ENCODE data around the gene LHX3.

LHX3 gene

DNA sequence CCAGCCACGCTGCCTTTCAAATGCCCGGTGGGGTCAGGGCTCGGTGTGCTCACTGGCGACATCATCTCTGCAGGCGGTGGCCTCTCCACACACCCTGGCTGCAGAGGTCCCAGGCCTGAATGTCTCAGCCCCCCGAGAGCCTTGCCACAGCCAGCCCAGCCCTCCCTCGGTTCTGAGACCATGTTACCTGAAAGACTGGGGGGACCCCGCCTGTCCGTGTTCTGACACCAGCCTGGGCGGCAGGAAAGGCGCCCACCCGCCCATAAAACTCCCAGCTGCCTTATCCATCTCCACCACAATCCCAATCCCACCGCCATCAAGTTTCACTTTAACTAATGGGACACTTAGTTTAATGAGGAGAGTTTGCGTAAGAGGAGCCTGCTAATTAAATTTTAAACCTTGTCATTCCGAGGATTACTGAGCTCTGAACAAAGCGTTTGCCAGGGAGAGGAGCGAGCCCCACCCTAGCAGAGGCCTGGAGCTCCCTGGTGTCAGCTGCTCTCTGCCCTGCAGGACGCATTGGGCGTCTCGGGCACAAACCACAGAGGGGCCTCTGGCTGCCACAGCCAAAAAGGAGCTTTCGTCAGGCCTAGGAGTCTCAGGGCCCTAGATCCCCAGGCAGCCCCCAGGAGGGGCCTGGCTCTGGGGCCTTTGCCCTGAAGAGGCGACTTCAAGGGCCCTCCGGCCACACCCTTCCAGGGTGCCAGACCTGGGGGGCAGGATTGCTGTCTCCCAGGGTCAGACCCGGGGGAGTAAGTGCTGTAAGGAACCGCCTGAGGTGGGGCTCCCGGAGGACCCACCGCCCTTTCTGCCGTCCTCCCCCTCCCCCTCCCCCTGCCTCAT lies 15.3 kb downstream of the LHX3 start:
- H2AFZ ChIP-seq (ENCODE audit: low read depth, low read length), result no peak overlapping the region
- H4K20me1 ChIP-seq (ENCODE audit: insufficient read depth, low read length), result no peaks in the 10 kb centered on the region
- no peaks in the 10 kb centered on the region for H3K79me2 ChIP-seq (ENCODE audit: low read length)
- no peak overlapping the region for H3K27ac ChIP-seq (ENCODE audit: low read length)
- H3K9me3 ChIP-seq (ENCODE audit: insufficient read depth, low read length), result no peaks in the 10 kb centered on the region
- no peaks in the 10 kb centered on the region for H3K27me3 ChIP-seq (ENCODE audit: low read depth, low read length)
- H3K4me1 ChIP-seq (ENCODE audit: low read length), result no peaks in the 10 kb centered on the region
- no peaks in the 10 kb centered on the region for H3K36me3 ChIP-seq (replicated peaks; ENCODE audit: low read depth, low read length)
- no peak overlapping the region for H3K4me3 ChIP-seq (ENCODE audit: low read length)
- no peak overlapping the region for H3K4me2 ChIP-seq (ENCODE audit: low read length)
- no peak for TF ChIP-seq EZH2phosphoT487 (IDR thresholded peaks at IDR 0.05; ENCODE audit: low read depth)
- TF ChIP-seq, protein P1, sequence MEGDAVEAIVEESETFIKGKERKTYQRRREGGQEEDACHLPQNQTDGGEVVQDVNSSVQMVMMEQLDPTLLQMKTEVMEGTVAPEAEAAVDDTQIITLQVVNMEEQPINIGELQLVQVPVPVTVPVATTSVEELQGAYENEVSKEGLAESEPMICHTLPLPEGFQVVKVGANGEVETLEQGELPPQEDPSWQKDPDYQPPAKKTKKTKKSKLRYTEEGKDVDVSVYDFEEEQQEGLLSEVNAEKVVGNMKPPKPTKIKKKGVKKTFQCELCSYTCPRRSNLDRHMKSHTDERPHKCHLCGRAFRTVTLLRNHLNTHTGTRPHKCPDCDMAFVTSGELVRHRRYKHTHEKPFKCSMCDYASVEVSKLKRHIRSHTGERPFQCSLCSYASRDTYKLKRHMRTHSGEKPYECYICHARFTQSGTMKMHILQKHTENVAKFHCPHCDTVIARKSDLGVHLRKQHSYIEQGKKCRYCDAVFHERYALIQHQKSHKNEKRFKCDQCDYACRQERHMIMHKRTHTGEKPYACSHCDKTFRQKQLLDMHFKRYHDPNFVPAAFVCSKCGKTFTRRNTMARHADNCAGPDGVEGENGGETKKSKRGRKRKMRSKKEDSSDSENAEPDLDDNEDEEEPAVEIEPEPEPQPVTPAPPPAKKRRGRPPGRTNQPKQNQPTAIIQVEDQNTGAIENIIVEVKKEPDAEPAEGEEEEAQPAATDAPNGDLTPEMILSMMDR (IDR thresholded peaks at IDR 0.05; ENCODE audit: low read depth, low read length), result no peak
- H3K9ac ChIP-seq (ENCODE audit: low read length), result no peak overlapping the region

DNA sequence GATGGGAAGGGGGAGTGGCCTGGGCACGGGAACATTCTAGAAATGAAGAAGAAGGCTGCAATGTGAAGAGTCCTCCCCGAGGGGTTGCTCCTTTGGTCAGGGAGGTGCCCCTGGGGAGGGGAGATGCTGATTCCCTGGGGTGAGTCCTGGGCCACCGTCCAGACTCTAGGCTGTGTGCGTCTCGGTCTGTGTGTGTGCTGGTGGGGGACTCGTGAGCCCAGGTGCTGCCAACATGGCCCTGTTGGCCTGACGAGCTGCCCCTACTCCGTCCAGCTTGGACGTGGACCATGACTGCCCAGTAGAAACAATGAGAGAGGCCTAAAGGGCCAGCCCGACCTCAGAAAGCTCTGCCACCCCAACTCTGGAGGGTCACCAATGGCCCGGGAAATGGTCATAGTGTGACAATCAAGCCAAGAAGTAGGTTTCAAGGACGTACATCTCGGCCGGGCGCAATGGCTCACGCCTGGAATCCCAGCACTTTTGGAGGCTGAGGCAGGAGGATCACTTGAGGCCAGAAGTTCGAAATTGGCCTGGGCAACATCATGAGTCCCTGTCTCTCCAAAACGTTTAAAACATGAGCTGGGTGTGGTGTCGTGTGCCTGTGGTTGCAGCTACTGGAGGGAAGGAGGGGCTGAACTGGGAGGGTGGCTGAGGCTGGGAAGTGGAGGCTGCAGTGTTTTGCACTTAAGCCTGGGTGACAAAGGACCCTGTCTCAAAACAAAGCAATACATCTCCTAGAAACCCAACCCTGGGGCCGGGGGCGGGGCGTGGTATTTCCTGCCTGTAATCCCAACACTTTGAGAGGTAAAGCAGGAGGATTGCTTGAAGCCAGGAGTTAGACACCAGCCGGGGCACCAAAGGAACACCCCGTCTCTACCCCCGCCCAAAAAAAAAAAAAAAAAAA lies 17.0 kb downstream of the LHX3 start:
- H4K20me1 ChIP-seq (ENCODE audit: insufficient read depth, low read length), result no peaks in the 10 kb centered on the region
- H3K4me3 ChIP-seq (ENCODE audit: low read length), result no peak overlapping the region
- no peaks in the 10 kb centered on the region for H3K27me3 ChIP-seq (ENCODE audit: low read depth, low read length)
- H3K27ac ChIP-seq (ENCODE audit: low read length), result no peak overlapping the region
- H3K36me3 ChIP-seq (replicated peaks; ENCODE audit: low read depth, low read length), result no peaks in the 10 kb centered on the region
- no peak overlapping the region for H3K4me2 ChIP-seq (ENCODE audit: low read length)
- TF ChIP-seq, protein P1 (IDR thresholded peaks at IDR 0.05; ENCODE audit: low read depth, low read length), result no peak
- TF ChIP-seq EZH2phosphoT487 (IDR thresholded peaks at IDR 0.05; ENCODE audit: low read depth), result no peak
- H2AFZ ChIP-seq (ENCODE audit: low read depth, low read length), result no peak overlapping the region
- H3K9ac ChIP-seq (ENCODE audit: low read length), result no peak overlapping the region
- H3K9me3 ChIP-seq (ENCODE audit: insufficient read depth, low read length), result no peaks in the 10 kb centered on the region
- no peaks in the 10 kb centered on the region for H3K79me2 ChIP-seq (ENCODE audit: low read length)
- no peaks in the 10 kb centered on the region for H3K4me1 ChIP-seq (ENCODE audit: low read length)

DNA sequence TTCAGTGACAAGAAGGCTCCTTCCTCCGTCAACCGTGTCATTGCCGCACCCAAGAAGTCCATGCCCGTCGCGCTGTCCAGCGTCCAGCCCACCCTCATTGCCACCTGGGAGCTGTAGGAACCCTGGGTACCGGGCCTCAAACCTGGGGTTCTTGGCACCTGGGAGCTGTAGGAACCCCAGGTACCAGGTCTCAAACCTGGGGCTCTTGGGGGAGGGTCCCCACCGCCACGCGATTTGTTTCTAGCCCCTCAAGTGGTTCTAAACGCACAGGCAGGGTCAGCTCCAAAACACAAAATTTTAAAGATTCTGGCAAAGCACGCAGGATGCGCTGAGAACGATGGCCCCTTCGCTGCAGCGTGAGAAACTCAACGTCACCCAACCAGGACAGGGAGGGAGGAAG lies 17.7 kb downstream of the LHX3 start:
- Histone ChIP-seq H3K9me3 (ENCODE audit: insufficient read depth, low read length) (no peaks in the 10 kb centered on the region), H3K9ac (ENCODE audit: low read length) (no peak overlapping the region), H3K4me3 (ENCODE audit: low read length) (no peak overlapping the region), H3K27me3 (ENCODE audit: low read depth, low read length) (no peaks in the 10 kb centered on the region), H2AFZ (ENCODE audit: low read depth, low read length) (no peak overlapping the region), H3K4me1 (ENCODE audit: low read length) (no peaks in the 10 kb centered on the region), H3K79me2 (ENCODE audit: low read length) (no peaks in the 10 kb centered on the region), H3K36me3 (replicated peaks; ENCODE audit: low read depth, low read length) (no peaks in the 10 kb centered on the region), H3K4me2 (ENCODE audit: low read length) (no peak overlapping the region), H3K27ac (ENCODE audit: low read length) (no peak overlapping the region), H4K20me1 (ENCODE audit: insufficient read depth, low read length) (no peaks in the 10 kb centered on the region)
- TF ChIP-seq EZH2phosphoT487 (IDR thresholded peaks at IDR 0.05; ENCODE audit: low read depth), result no peak
- TF ChIP-seq, protein P1 (IDR thresholded peaks at IDR 0.05; ENCODE audit: low read depth, low read length), result no peak

DNA sequence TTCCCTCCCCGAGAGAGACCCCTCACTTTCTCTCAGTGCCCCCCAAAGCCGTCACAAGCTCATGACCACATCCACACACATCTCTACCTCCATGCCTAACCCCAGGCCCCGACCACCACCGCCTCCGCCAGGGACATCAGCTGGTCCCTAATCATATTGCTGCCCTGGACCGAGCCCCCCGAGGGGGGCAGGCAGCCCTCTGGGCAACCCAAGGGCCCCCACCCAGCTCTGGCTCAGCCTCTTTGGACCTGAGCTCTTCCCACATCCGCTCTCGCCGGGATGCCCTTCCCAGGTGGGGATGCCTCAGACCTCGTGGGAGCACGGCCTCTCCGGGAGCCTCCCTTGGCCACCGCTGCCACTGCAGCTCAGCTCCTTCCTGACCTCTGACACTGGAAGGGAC lies 18.5 kb downstream of the LHX3 start:
- Histone ChIP-seq H4K20me1 (ENCODE audit: insufficient read depth, low read length) (no peaks in the 10 kb centered on the region), H3K27ac (ENCODE audit: low read length) (no peak overlapping the region), H3K9me3 (ENCODE audit: insufficient read depth, low read length) (no peaks in the 10 kb centered on the region), H3K4me2 (ENCODE audit: low read length) (no peak overlapping the region), H3K27me3 (ENCODE audit: low read depth, low read length) (no peaks in the 10 kb centered on the region), H2AFZ (ENCODE audit: low read depth, low read length) (no peak overlapping the region), H3K36me3 (replicated peaks; ENCODE audit: low read depth, low read length) (no peaks in the 10 kb centered on the region), H3K4me3 (ENCODE audit: low read length) (no peak overlapping the region), H3K9ac (ENCODE audit: low read length) (no peak overlapping the region), H3K79me2 (ENCODE audit: low read length) (no peaks in the 10 kb centered on the region), H3K4me1 (ENCODE audit: low read length) (no peaks in the 10 kb centered on the region)
- TF ChIP-seq, protein P1 (IDR thresholded peaks at IDR 0.05; ENCODE audit: low read depth, low read length), result no peak
- TF ChIP-seq EZH2phosphoT487 (IDR thresholded peaks at IDR 0.05; ENCODE audit: low read depth), result no peak

Data from OCI-LY3 (cell line).